A673 (cell line): ENCODE results near the gene MRRF.

ENCODE experiments used
- EZH2 ChIP-seq: fragments of 200-600 bp; sonication (generic); IDR thresholded peaks from 2 replicates; pipeline ENCODE4 v1.6.1; 2017; ENCODE audit warnings: borderline replicate concordance, low read depth, mild to moderate bottlenecking, mixed read lengths, antibody characterized with exemption, low read length; ENCODE audit not compliant: poor library complexity, severe bottlenecking
- TF ChIP-seq, protein P1 (sequence below): fragments of 300-800, 200-600 bp; sonication (generic); conservative IDR thresholded peaks from 2 replicates; pipeline ENCODE4 v1.5.1; 2017; ENCODE audit warnings: low read depth, mild to moderate bottlenecking, antibody characterized with exemption, low read length, moderate library complexity, mixed read lengths

DNA sequence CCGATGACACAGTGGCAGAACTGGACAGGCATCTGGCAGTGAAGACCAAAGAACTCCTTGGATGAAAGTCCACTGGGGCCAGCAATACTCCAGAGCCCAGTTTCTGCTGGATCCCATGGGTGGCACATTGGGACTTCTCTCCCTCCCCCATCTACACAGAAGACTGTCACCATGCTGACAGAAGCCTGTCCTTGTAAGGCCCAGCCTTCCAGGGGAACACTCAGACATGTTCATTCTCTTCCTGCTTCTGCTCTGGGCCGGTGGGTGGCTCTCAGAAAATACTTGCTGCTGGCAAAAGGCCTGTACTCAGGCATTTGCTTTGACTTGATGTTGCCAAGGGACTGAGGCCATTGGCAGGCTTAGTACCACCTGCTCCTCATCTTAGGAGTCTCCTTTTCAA lies 57.9 kb downstream of the MRRF start:
- TF ChIP-seq, protein P1, sequence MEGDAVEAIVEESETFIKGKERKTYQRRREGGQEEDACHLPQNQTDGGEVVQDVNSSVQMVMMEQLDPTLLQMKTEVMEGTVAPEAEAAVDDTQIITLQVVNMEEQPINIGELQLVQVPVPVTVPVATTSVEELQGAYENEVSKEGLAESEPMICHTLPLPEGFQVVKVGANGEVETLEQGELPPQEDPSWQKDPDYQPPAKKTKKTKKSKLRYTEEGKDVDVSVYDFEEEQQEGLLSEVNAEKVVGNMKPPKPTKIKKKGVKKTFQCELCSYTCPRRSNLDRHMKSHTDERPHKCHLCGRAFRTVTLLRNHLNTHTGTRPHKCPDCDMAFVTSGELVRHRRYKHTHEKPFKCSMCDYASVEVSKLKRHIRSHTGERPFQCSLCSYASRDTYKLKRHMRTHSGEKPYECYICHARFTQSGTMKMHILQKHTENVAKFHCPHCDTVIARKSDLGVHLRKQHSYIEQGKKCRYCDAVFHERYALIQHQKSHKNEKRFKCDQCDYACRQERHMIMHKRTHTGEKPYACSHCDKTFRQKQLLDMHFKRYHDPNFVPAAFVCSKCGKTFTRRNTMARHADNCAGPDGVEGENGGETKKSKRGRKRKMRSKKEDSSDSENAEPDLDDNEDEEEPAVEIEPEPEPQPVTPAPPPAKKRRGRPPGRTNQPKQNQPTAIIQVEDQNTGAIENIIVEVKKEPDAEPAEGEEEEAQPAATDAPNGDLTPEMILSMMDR, result no peak
- no peak for TF ChIP-seq EZH2
